ENCODE measurements around the gene RAB11FIP2. TPM values are rescaled to one million over a fixed set of nuclear protein-coding genes. Genes with fewer than 3 reads are reported as not detected.

Gene RAB11FIP2
- polyA plus RNA-seq, 1 of the 3 experiments (the other 2 are of a cell fraction) = 3.0 TPM

DNA sequence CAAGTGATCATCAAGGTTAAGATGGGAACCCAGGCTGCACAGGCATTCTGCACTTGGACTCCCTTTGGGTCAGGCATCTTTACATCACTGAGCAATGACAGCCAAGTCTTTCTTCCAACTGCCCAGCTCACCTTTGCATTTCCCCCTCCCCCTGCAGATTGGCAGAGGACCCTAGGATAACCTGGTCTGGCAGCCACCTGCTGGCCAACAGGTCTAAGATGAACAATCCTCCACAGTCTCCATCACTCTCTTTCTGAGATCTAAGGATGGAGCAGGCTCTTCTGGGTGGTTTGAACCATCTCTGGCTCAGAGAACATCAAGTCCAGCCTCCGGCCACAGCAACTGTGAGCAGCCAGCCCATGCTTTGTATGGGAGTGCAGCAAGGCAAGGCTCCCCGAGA lies 75.8 kb downstream of the RAB11FIP2 start:
- Histone ChIP-seq H3K79me2 (ENCODE audit: insufficient read depth) (no peaks in the 10 kb centered on the region), H4K20me1 (ENCODE audit: insufficient read depth) (no peaks in the 10 kb centered on the region), H3K4me1 (ENCODE audit: control insufficient read depth in 1 of 2, insufficient read depth in 2 of 2, low read depth in 1 of 2, low read length in 1 of 2) (no peaks in the 10 kb centered on the region), H2AFZ (ENCODE audit: low read depth) (no peak overlapping the region), H3K27ac (ENCODE audit: low read depth in 2 of 2, low read length in 1 of 2) (no peak overlapping the region), H3K4me2 (no peak overlapping the region), H3F3A (replicated peaks; ENCODE audit: insufficient read depth) (no peaks in the 10 kb centered on the region), H3K9me2 (no peaks in the 10 kb centered on the region), H3K9me3 (no peaks in the 10 kb centered on the region), H3K36me3 (replicated peaks in 1 of 2; ENCODE audit: control insufficient read depth in 1 of 2, insufficient read depth in 2 of 2, low read length in 1 of 2) (no peaks in the 10 kb centered on the region), H3K4me3 (ENCODE audit: low read depth in 2 of 2, low read length in 1 of 2) (no peak overlapping the region), H3K9ac (no peak overlapping the region), H3K27me3 (ENCODE audit: insufficient read depth) (no peaks in the 10 kb centered on the region)
- no peak for DNase-seq
- 67% methylated on average over 2 of the region's 2 CpGs for WGBS (ENCODE audit: low lambda C conversion rate)
- CTCF ChIA-PET = no interaction called here
- POLR2A ChIA-PET = no interaction called here
- TF ChIP-seq YY1 (IDR thresholded peaks at IDR 0.05; ENCODE audit: low read depth) (no peak), TCF12 (IDR thresholded peaks at IDR 0.05) (no peak), RFX5 (IDR thresholded peaks at IDR 0.05; ENCODE audit: low read length) (no peak), TAF1 (IDR thresholded peaks at IDR 0.05; ENCODE audit: borderline replicate concordance, low read depth, low read length) (no peak), NFIC (IDR thresholded peaks at IDR 0.05; ENCODE audit: borderline replicate concordance) (no peak), JUND (IDR thresholded peaks at IDR 0.05) (no peak), FOXM1 (IDR thresholded peaks at IDR 0.05; ENCODE audit: low read depth) (no peak), RXRA (IDR thresholded peaks at IDR 0.05; ENCODE audit: borderline replicate concordance, low read depth) (no peak), GATA2 (CRISPR knock-in tag; IDR thresholded peaks at IDR 0.05) (no peak), TEAD4 (IDR thresholded peaks at IDR 0.05; ENCODE audit: borderline replicate concordance, insufficient read depth) (no peak), RCOR1 (IDR thresholded peaks at IDR 0.05; ENCODE audit: low read length) (no peak), FOSL2 (IDR thresholded peaks at IDR 0.05; ENCODE audit: borderline replicate concordance, low read depth) (no peak)
- TF ChIP-seq, protein P1, sequence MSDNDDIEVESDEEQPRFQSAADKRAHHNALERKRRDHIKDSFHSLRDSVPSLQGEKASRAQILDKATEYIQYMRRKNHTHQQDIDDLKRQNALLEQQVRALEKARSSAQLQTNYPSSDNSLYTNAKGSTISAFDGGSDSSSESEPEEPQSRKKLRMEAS (IDR thresholded peaks at IDR 0.05; ENCODE audit: low read depth) = no peak
- TF ChIP-seq, protein P2, sequence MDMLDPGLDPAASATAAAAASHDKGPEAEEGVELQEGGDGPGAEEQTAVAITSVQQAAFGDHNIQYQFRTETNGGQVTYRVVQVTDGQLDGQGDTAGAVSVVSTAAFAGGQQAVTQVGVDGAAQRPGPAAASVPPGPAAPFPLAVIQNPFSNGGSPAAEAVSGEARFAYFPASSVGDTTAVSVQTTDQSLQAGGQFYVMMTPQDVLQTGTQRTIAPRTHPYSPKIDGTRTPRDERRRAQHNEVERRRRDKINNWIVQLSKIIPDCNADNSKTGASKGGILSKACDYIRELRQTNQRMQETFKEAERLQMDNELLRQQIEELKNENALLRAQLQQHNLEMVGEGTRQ (IDR thresholded peaks at IDR 0.05; ENCODE audit: borderline replicate concordance, low read depth, low read length) = no peak

DNA sequence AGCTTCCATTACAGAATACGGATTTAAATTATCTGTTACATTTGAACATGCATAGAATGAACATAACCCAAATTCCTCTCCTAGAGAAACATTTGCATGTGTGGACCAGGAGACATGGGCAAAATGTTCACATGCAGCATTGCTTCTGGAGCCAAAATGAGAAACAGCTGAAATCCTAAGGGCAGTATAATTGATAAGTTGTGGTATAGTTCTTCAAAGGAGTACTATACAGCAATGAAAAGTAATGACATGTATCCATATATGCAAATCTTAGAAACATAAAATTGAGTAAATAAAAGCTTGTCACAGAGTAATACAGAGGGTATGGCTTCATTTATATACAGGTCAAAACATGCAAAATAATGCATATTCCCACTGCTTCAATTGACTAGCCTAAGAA lies 77.1 kb downstream of the RAB11FIP2 start:
- H3K9ac ChIP-seq = no peak overlapping the region
- TF ChIP-seq FOXJ3 (CRISPR knock-in tag; IDR thresholded peaks at IDR 0.05) (no peak), FOSL2 (IDR thresholded peaks at IDR 0.05; ENCODE audit: borderline replicate concordance, low read depth) (no peak), ELF1 (IDR thresholded peaks at IDR 0.05) (no peak), RCOR1 (IDR thresholded peaks at IDR 0.05; ENCODE audit: low read length) (no peak), FOXM1 (IDR thresholded peaks at IDR 0.05; ENCODE audit: low read depth) (no peak), TAF1 (IDR thresholded peaks at IDR 0.05; ENCODE audit: borderline replicate concordance, low read depth, low read length) (no peak), JUND (IDR thresholded peaks at IDR 0.05) (no peak), RFX5 (IDR thresholded peaks at IDR 0.05; ENCODE audit: low read length) (no peak)
- TF ChIP-seq, protein P3, sequence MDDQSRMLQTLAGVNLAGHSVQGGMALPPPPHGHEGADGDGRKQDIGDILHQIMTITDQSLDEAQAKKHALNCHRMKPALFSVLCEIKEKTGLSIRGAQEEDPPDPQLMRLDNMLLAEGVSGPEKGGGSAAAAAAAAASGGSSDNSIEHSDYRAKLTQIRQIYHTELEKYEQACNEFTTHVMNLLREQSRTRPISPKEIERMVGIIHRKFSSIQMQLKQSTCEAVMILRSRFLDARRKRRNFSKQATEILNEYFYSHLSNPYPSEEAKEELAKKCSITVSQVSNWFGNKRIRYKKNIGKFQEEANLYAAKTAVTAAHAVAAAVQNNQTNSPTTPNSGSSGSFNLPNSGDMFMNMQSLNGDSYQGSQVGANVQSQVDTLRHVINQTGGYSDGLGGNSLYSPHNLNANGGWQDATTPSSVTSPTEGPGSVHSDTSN (IDR thresholded peaks at IDR 0.05) = no peak
- TF ChIP-seq, protein P4, sequence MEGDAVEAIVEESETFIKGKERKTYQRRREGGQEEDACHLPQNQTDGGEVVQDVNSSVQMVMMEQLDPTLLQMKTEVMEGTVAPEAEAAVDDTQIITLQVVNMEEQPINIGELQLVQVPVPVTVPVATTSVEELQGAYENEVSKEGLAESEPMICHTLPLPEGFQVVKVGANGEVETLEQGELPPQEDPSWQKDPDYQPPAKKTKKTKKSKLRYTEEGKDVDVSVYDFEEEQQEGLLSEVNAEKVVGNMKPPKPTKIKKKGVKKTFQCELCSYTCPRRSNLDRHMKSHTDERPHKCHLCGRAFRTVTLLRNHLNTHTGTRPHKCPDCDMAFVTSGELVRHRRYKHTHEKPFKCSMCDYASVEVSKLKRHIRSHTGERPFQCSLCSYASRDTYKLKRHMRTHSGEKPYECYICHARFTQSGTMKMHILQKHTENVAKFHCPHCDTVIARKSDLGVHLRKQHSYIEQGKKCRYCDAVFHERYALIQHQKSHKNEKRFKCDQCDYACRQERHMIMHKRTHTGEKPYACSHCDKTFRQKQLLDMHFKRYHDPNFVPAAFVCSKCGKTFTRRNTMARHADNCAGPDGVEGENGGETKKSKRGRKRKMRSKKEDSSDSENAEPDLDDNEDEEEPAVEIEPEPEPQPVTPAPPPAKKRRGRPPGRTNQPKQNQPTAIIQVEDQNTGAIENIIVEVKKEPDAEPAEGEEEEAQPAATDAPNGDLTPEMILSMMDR (IDR thresholded peaks at IDR 0.05) = no peak
- TF ChIP-seq, protein P5, sequence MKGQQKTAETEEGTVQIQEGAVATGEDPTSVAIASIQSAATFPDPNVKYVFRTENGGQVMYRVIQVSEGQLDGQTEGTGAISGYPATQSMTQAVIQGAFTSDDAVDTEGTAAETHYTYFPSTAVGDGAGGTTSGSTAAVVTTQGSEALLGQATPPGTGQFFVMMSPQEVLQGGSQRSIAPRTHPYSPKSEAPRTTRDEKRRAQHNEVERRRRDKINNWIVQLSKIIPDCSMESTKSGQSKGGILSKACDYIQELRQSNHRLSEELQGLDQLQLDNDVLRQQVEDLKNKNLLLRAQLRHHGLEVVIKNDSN (IDR thresholded peaks at IDR 0.05; ENCODE audit: borderline replicate concordance, low read depth) = no peak
- no peaks in the 10 kb centered on the region for H3K36me3 ChIP-seq (replicated peaks in 1 of 2; ENCODE audit: control insufficient read depth in 1 of 2, insufficient read depth in 2 of 2, low read length in 1 of 2)
- H3K4me1 ChIP-seq (ENCODE audit: control insufficient read depth in 1 of 2, insufficient read depth in 2 of 2, low read depth in 1 of 2, low read length in 1 of 2) = no peaks in the 10 kb centered on the region
- no peak overlapping the region for H3K4me2 ChIP-seq
- POLR2A ChIA-PET = no interaction called here
- H3F3A ChIP-seq (replicated peaks; ENCODE audit: insufficient read depth) = no peaks in the 10 kb centered on the region
- H3K4me3 ChIP-seq (ENCODE audit: low read depth in 2 of 2, low read length in 1 of 2) = no peak overlapping the region
- 48% methylated on average over 1 of the region's 1 CpG for WGBS (ENCODE audit: low lambda C conversion rate)
- H3K79me2 ChIP-seq (ENCODE audit: insufficient read depth) = no peaks in the 10 kb centered on the region
- no peaks in the 10 kb centered on the region for H3K9me2 ChIP-seq
- no peaks in the 10 kb centered on the region for H3K27me3 ChIP-seq (ENCODE audit: insufficient read depth)
- no peaks in the 10 kb centered on the region for H4K20me1 ChIP-seq (ENCODE audit: insufficient read depth)
- no peaks in the 10 kb centered on the region for H3K9me3 ChIP-seq
- H3K27ac ChIP-seq (ENCODE audit: low read depth in 2 of 2, low read length in 1 of 2) = no peak overlapping the region
- DNase-seq = no peak
- CTCF ChIA-PET = no interaction called here
- H2AFZ ChIP-seq (ENCODE audit: low read depth) = no peak overlapping the region
